ENCODE measurements around the gene DTX1. TPM values are rescaled to one million over a fixed set of nuclear protein-coding genes. Genes with fewer than 3 reads are reported as not detected.

Gene DTX1
- total and polyA plus RNA-seq, 2 of the 8 experiments (the other 6 are each of a cell fraction or from before 2014, with no cell fraction given) = 4.7 to 6.9 TPM

- Histone ChIP-seq H3K14ac (ENCODE audit: insufficient read length) (no peak overlapping the region), H3K4ac (replicated peaks; ENCODE audit: insufficient read length, low read depth, low read length) (no peak overlapping the region), H2BK20ac (ENCODE audit: low read length) (no peak overlapping the region), H2AFZ (ENCODE audit: low read length) (no peak overlapping the region), H3K9ac (replicated peaks in 1 of 4; ENCODE audit: extremely low read depth in 1 of 4, low read depth in 3 of 4, low read length in 3 of 4) (no peak overlapping the region), H4K5ac (ENCODE audit: insufficient read length, low read depth, low read length) (no peak overlapping the region), H3K4me1 (replicated peaks in 1 of 4; ENCODE audit: control insufficient read depth in 3 of 4, insufficient read depth in 4 of 4, low read length in 3 of 4) (no peaks in the 10 kb centered on the region; a peak in 2 of 7 replicates), H3K9me3 (ENCODE audit: insufficient read depth in 2 of 2, low read depth in 1 of 2, low read length in 1 of 2) (no peaks in the 10 kb centered on the region), H2BK5ac (ENCODE audit: low read depth, low read length) (no peak overlapping the region), H3K23me2 (ENCODE audit: low read depth, low read length) (peaks cover 4% of the 10 kb centered on the region; the same call in 1 of the 2 replicates), H2AK5ac (ENCODE audit: low read depth, low read length) (no peak overlapping the region), H3K36me3 (ENCODE audit: control insufficient read depth in 2 of 4, insufficient read depth in 4 of 4, low read length in 3 of 4) (no peaks in the 10 kb centered on the region), H3K23ac (ENCODE audit: insufficient read length) (no peak overlapping the region), H2BK120ac (replicated peaks; ENCODE audit: low read depth, low read length) (no peak overlapping the region), H3K4me2 (ENCODE audit: insufficient read depth in 1 of 2, low read depth in 2 of 2, low read length in 2 of 2) (no peak overlapping the region), H4K20me1 (replicated peaks in 1 of 2; ENCODE audit: control insufficient read depth in 1 of 2, insufficient read depth in 2 of 2, low read length in 2 of 2) (no peaks in the 10 kb centered on the region), H4K8ac (ENCODE audit: extremely low read depth, insufficient read depth, low read length) (no peak overlapping the region), H3K4me3 (ENCODE audit: extremely low read depth in 1 of 4, insufficient read depth in 2 of 4, low read depth in 3 of 4, low read length in 4 of 4) (no peak overlapping the region), H3K56ac (replicated peaks; ENCODE audit: insufficient read length, low read depth, low read length) (no peak overlapping the region), H3K27ac (ENCODE audit: low read depth, low read length) (no peak overlapping the region), H3K79me1 (ENCODE audit: low read depth, low read length) (no peaks in the 10 kb centered on the region), H2BK12ac (ENCODE audit: low read depth, low read length) (0 out of 2 replicates have a peak overlapping the region, but pooled peaks have one; percentile 9), H4K91ac (replicated peaks; ENCODE audit: insufficient read length, low read length) (no peak overlapping the region), H3K18ac (ENCODE audit: extremely low read depth, low read length) (no peak overlapping the region; the same call in 1 of the 2 replicates), H3K27me3 (replicated peaks in 1 of 4; ENCODE audit: control insufficient read depth in 3 of 4, extremely low read depth in 1 of 4, insufficient read depth in 3 of 4, low read length in 3 of 4) (peaks cover 0 to 2% (median 2%) of the 10 kb centered on the region in 4 experiments; a peak in 4 of 7 replicates), H3K79me2 (ENCODE audit: control insufficient read depth in 1 of 2, insufficient read depth in 2 of 2, low read length in 2 of 2) (no peaks in the 10 kb centered on the region), H2BK15ac (ENCODE audit: low read length) (no peak overlapping the region)
- DNase-seq (ENCODE audit: low read depth in 1 of 2, low spot score in 2 of 2) (peak in 1 of 2 experiments; percentile 72), FAIRE-seq (no peak)
- no peak for TF ChIP-seq JUN (IDR thresholded peaks at IDR 0.05; ENCODE audit: low read depth, low read length)
- peak; percentile 70 for TF ChIP-seq MAX (IDR thresholded peaks at IDR 0.05)
- TF ChIP-seq TAF1 (IDR thresholded peaks at IDR 0.05; ENCODE audit: low read depth, low read length) = no peak
- peak; percentile 58; the same call in 1 of the 2 replicates for TF ChIP-seq KDM1A (IDR thresholded peaks at IDR 0.05; ENCODE audit: borderline replicate concordance, low read length)
- TF ChIP-seq YY1 (IDR thresholded peaks at IDR 0.05; ENCODE audit: low read depth, low read length) = peak; percentile 60; the same call in 1 of the 2 replicates
- no peak for TF ChIP-seq ASH2L (IDR thresholded peaks at IDR 0.05; ENCODE audit: low read length)
- peak; percentile 35 to 51 for TF ChIP-seq RAD21 (IDR thresholded peaks at IDR 0.05 in 1 of 2, conservative IDR thresholded peaks at IDR 0.05 in 1 of 2; ENCODE audit: low read depth in 2 of 2, low read length in 2 of 2)
- TF ChIP-seq CTCF (IDR thresholded peaks at IDR 0.05; ENCODE audit: control extremely low read depth in 1 of 3, insufficient read depth in 1 of 3, low read depth in 1 of 3, low read length in 3 of 3) = peak; percentile 70 to 91 (median 89)
- ChIA-PET POLR2A (ENCODE audit: partially characterized antibody) (no interaction called here), CTCF (ENCODE audit: partially characterized antibody) (interaction anchor here (0.6 to 8.3 kb wide), 27 partner anchors 9 to 399 kb away, joined by 3 to 139 read pairs (median 4); partner anchors contain the start of genes OAS2 and RASAL1)
- 53% methylated on average over 11 of the region's 11 CpGs; no CpG with 5 or more reads in 1 of the 2 experiments for WGBS, 2 experiments (ENCODE audit: extremely low coverage in 1 of 2, insufficient coverage in 1 of 2, insufficient read length in 1 of 2, insufficient replicate concordance in 2 of 2, low coverage in 1 of 2, low lambda C conversion rate in 2 of 2, missing lambda C conversion rate in 1 of 2)
Measured at GRCh38 chr12:113049976-113050742, 6.4 kb upstream of the DTX1 start.
